ENCODE measurements around the gene LRMDA.

Gene LRMDA

GRCh38 chr10:76023007-76023406 is 591.6 kb downstream of the LRMDA start:
- H3K4me1 Mint-ChIP-seq = peaks cover 49% of the 10 kb centered on the region
- no peaks in the 10 kb centered on the region for H3K9me3 Mint-ChIP-seq
- H3K36me3 Mint-ChIP-seq (ENCODE audit: low read depth) = no peaks in the 10 kb centered on the region
- no peak overlapping the region for H3K27ac Mint-ChIP-seq
- no peak for TF ChIP-seq CTCF (IDR thresholded peaks at IDR 0.05)
- H3K4me3 Mint-ChIP-seq = no peak overlapping the region
- peaks cover 2% of the 10 kb centered on the region for H3K27me3 Mint-ChIP-seq (ENCODE audit: low read depth, poor library complexity)
- no peak for DNase-seq

- H3K9me3 Mint-ChIP-seq = no peaks in the 10 kb centered on the region
Observed at GRCh38 chr10:76024460-76025123, 593.2 kb downstream of the LRMDA start.

GRCh38 chr10:76025124-76025477 is 593.7 kb downstream of the LRMDA start:
- TF ChIP-seq CTCF (IDR thresholded peaks at IDR 0.05) = no peak
- H3K9me3 Mint-ChIP-seq = no peaks in the 10 kb centered on the region
- H3K4me1 Mint-ChIP-seq = peaks cover 46% of the 10 kb centered on the region
- H3K4me3 Mint-ChIP-seq = no peak overlapping the region
- peaks cover 4% of the 10 kb centered on the region for H3K27me3 Mint-ChIP-seq (ENCODE audit: low read depth, poor library complexity)
- no peaks in the 10 kb centered on the region for H3K36me3 Mint-ChIP-seq (ENCODE audit: low read depth)
- DNase-seq = no peak
- H3K27ac Mint-ChIP-seq = no peak overlapping the region

More at GRCh38 chr10:76024460-76025123, 593.2 kb downstream of the LRMDA start:
- Mint-ChIP-seq H3K36me3 (ENCODE audit: low read depth) (no peaks in the 10 kb centered on the region), H3K4me3 (no peak overlapping the region), H3K27ac (no peak overlapping the region), H3K4me1 (peaks cover 49% of the 10 kb centered on the region), H3K27me3 (ENCODE audit: low read depth, poor library complexity) (peaks cover under 1% of the 10 kb centered on the region)
- DNase-seq = no peak
- no peak for TF ChIP-seq CTCF (IDR thresholded peaks at IDR 0.05)

GRCh38 chr10:76026176-76026771 is 594.9 kb downstream of the LRMDA start:
- Mint-ChIP-seq H3K27me3 (ENCODE audit: low read depth, poor library complexity) (peaks cover 4% of the 10 kb centered on the region), H3K27ac (no peak overlapping the region), H3K4me1 (peaks cover 39% of the 10 kb centered on the region), H3K4me3 (no peak overlapping the region), H3K9me3 (no peaks in the 10 kb centered on the region), H3K36me3 (ENCODE audit: low read depth) (no peaks in the 10 kb centered on the region)
- TF ChIP-seq CTCF (IDR thresholded peaks at IDR 0.05) = no peak
- no peak for DNase-seq

GRCh38 chr10:76026905-76027304 is 595.5 kb downstream of the LRMDA start:
- H3K36me3 Mint-ChIP-seq (ENCODE audit: low read depth) = no peaks in the 10 kb centered on the region
- H3K27ac Mint-ChIP-seq = no peak overlapping the region
- no peak for DNase-seq
- no peak overlapping the region for H3K4me3 Mint-ChIP-seq
- peaks cover 39% of the 10 kb centered on the region for H3K4me1 Mint-ChIP-seq
- no peaks in the 10 kb centered on the region for H3K9me3 Mint-ChIP-seq
- H3K27me3 Mint-ChIP-seq (ENCODE audit: low read depth, poor library complexity) = peaks cover 6% of the 10 kb centered on the region
- TF ChIP-seq CTCF (IDR thresholded peaks at IDR 0.05) = no peak

- Mint-ChIP-seq H3K27ac (no peak overlapping the region), H3K36me3 (ENCODE audit: low read depth) (no peaks in the 10 kb centered on the region), H3K27me3 (ENCODE audit: low read depth, poor library complexity) (peaks cover 6% of the 10 kb centered on the region), H3K9me3 (no peaks in the 10 kb centered on the region), H3K4me1 (peaks cover 40% of the 10 kb centered on the region), H3K4me3 (no peak overlapping the region)
- no peak for TF ChIP-seq CTCF (IDR thresholded peaks at IDR 0.05)
- no peak for DNase-seq
Observed at GRCh38 chr10:76029782-76030181, 598.4 kb downstream of the LRMDA start.

Measured in nephron progenitor cell (in vitro differentiated cells).